H1 (cell line): ENCODE results near the gene ZNF512. TPM values are rescaled to one million over a fixed set of nuclear protein-coding genes. Genes with fewer than 3 reads are reported as not detected.

Experiments used
- E2F6 ChIP-seq: IDR thresholded peaks from 2 replicates; pipeline ENCODE4 v1.6.1; 2012; ENCODE audit warnings: inconsistent platforms
- polyA plus RNA-seq, 7 experiments: library from polyadenylated mRNA; depleted of rRNA in 3 of 7; stranded (reverse) in 5 of 7; unstranded in 2 of 7; fragments of >200 nt in 5 of 7; fragments of 200-250 nt in 2 of 7; gene quantifications; 1 replicate in 5 of 7; 2 replicates in 1 of 7; 4 replicates in 1 of 7; pipeline versions ENCODE4 v1.2.1 to v1.2.3, GENCODE V29; 2011 to 2013; ENCODE audit warnings: missing spikeins in 2 of 7, mixed read lengths in 2 of 7
- total RNA-seq: library from RNA; stranded (reverse); fragmentation: NEBNext Ultra II Directional; extraction: Animal tissue kit (Norgen Biotek cat#: 25700); gene quantifications from 2 replicates; pipeline ENCODE4 v1.2.1, GENCODE V29; 2021

The ZNF512 gene
- total and polyA plus RNA-seq, 2 of the 8 experiments (the other 6 are each of a cell fraction or from before 2014, with no cell fraction given) = 17.6 to 37.9 TPM

GRCh38 chr2:27588308-27588707, 5.5 kb downstream of the ZNF512 start (continued):
- TF ChIP-seq E2F6 = no peak
